WTC11 (cell line): ENCODE data around the gene ADARB2.

Experiments
- CREB1 ChIP-seq: sonication (generic); formaldehyde crosslinking; IDR thresholded peaks from 2 replicates; pipeline ENCODE4 v1.8.0; 2023; ENCODE audit warnings: mild to moderate bottlenecking, missing genetic modification reagents
- FOXJ3 ChIP-seq: sonication (generic); formaldehyde crosslinking; IDR thresholded peaks from 2 replicates; pipeline ENCODE4 v1.9.0; 2021; ENCODE audit warnings: missing genetic modification reagents, mild to moderate bottlenecking, borderline replicate concordance
- FOXK1 ChIP-seq: sonication (generic); formaldehyde crosslinking; IDR thresholded peaks from 2 replicates; pipeline ENCODE4 v1.8.0; 2022; ENCODE audit warnings: mild to moderate bottlenecking, moderate library complexity, missing genetic modification reagents
- GTF2I ChIP-seq: fragments of 250-450 bp; sonication (Bioruptor Pico); conservative IDR thresholded peaks from 2 replicates; pipeline ENCODE4 v1.4.0; 2021; ENCODE audit warnings: mild to moderate bottlenecking
- JUN ChIP-seq: sonication (generic); formaldehyde crosslinking; IDR thresholded peaks from 2 replicates; pipeline ENCODE4 v1.8.0; 2023; ENCODE audit warnings: mild to moderate bottlenecking, missing genetic modification reagents
- NR1H2 ChIP-seq: sonication (generic); formaldehyde crosslinking; IDR thresholded peaks from 2 replicates; pipeline ENCODE4 v1.9.0; 2021; ENCODE audit warnings: mild to moderate bottlenecking, moderate library complexity, missing genetic modification reagents
- SP1 ChIP-seq: sonication (generic); formaldehyde crosslinking; conservative IDR thresholded peaks from 2 replicates; pipeline ENCODE4 v1.8.1; 2022; ENCODE audit warnings: missing genetic modification reagents
- TCF7 ChIP-seq: sonication (generic); formaldehyde crosslinking; IDR thresholded peaks from 2 replicates; pipeline ENCODE4 v1.8.0; 2022; ENCODE audit warnings: mild to moderate bottlenecking, low read depth, missing genetic modification reagents, moderate library complexity
- ZNF219 ChIP-seq: sonication (generic); formaldehyde crosslinking; IDR thresholded peaks from 2 replicates; pipeline ENCODE4 v1.8.0; 2023; ENCODE audit warnings: missing genetic modification reagents, mild to moderate bottlenecking, borderline replicate concordance
- TF ChIP-seq, protein P1 (sequence below): fragments of 200-600 bp; IDR thresholded peaks from 2 replicates; pipeline ENCODE4 v1.8.0; 2022; ENCODE audit warnings: antibody characterized with exemption
- TF ChIP-seq, protein P2 (sequence below): sonication (generic); formaldehyde crosslinking; IDR thresholded peaks from 2 replicates; pipeline ENCODE4 v1.8.1; 2023; ENCODE audit warnings: mild to moderate bottlenecking, missing genetic modification reagents, moderate library complexity
- TF ChIP-seq, protein P3 (sequence below): sonication (generic); formaldehyde crosslinking; IDR thresholded peaks from 2 replicates; pipeline ENCODE4 v1.8.1; 2023; ENCODE audit warnings: mild to moderate bottlenecking, moderate library complexity, missing genetic modification reagents
- TF ChIP-seq, protein P4 (sequence below): sonication (generic); formaldehyde crosslinking; IDR thresholded peaks from 2 replicates; pipeline ENCODE4 v1.8.0; 2022; ENCODE audit warnings: mild to moderate bottlenecking, missing genetic modification reagents
- TF ChIP-seq, protein P5 (sequence below): sonication (generic); formaldehyde crosslinking; IDR thresholded peaks from 2 replicates; pipeline ENCODE4 v1.8.1; 2022; ENCODE audit warnings: low read depth, missing genetic modification reagents, borderline replicate concordance

DNA sequence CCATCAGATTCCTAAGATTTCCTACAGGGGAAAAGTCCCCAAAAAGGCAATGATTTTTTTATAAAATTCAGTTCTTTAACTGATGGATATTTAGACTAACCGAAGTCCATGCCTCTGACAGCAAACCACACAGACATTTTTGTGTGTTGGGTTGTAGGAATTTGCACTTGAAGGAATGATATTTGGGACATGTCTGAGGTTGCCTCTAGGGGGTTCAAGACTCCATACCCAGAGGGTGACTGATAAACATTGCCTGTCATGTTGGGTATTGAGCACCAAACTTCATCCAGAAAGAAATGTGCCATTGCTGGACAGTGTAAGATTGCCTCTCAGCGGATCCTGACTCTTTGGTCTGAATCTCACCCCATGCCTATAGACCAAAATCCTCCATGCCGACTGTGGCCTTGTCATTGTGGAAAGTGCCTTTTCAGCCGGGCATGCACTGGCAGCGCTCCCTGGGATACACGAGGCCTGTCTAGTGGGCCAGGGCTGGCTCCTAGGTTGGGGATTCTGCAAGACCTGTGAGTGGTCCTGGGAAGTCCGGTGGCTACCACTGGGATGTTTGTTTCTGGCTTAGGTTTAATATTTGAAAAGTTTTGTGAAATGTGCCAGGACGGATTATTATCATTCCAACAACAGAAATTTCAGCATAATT is 428.2 kb downstream of the ADARB2 start:
- TF ChIP-seq, protein P1, sequence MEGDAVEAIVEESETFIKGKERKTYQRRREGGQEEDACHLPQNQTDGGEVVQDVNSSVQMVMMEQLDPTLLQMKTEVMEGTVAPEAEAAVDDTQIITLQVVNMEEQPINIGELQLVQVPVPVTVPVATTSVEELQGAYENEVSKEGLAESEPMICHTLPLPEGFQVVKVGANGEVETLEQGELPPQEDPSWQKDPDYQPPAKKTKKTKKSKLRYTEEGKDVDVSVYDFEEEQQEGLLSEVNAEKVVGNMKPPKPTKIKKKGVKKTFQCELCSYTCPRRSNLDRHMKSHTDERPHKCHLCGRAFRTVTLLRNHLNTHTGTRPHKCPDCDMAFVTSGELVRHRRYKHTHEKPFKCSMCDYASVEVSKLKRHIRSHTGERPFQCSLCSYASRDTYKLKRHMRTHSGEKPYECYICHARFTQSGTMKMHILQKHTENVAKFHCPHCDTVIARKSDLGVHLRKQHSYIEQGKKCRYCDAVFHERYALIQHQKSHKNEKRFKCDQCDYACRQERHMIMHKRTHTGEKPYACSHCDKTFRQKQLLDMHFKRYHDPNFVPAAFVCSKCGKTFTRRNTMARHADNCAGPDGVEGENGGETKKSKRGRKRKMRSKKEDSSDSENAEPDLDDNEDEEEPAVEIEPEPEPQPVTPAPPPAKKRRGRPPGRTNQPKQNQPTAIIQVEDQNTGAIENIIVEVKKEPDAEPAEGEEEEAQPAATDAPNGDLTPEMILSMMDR = no peak
- TF ChIP-seq CREB1 (no peak), SP1 (CRISPR knock-in tag) (no peak), NR1H2 (CRISPR knock-in tag) (no peak), JUN (no peak), ZNF219 (no peak), TCF7 (CRISPR knock-in tag) (no peak), FOXJ3 (CRISPR knock-in tag) (no peak), FOXK1 (CRISPR knock-in tag) (no peak), GTF2I (CRISPR knock-in tag) (no peak)
- TF ChIP-seq, protein P2, sequence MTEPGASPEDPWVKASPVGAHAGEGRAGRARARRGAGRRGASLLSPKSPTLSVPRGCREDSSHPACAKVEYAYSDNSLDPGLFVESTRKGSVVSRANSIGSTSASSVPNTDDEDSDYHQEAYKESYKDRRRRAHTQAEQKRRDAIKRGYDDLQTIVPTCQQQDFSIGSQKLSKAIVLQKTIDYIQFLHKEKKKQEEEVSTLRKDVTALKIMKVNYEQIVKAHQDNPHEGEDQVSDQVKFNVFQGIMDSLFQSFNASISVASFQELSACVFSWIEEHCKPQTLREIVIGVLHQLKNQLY (CRISPR knock-in tag) = no peak
- TF ChIP-seq, protein P3, sequence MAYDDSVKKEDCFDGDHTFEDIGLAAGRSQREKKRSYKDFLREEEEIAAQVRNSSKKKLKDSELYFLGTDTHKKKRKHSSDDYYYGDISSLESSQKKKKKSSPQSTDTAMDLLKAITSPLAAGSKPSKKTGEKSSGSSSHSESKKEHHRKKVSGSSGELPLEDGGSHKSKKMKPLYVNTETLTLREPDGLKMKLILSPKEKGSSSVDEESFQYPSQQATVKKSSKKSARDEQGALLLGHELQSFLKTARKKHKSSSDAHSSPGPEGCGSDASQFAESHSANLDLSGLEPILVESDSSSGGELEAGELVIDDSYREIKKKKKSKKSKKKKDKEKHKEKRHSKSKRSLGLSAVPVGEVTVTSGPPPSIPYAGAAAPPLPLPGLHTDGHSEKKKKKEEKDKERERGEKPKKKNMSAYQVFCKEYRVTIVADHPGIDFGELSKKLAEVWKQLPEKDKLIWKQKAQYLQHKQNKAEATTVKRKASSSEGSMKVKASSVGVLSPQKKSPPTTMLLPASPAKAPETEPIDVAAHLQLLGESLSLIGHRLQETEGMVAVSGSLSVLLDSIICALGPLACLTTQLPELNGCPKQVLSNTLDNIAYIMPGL (CRISPR knock-in tag) = no peak
- TF ChIP-seq, protein P4, sequence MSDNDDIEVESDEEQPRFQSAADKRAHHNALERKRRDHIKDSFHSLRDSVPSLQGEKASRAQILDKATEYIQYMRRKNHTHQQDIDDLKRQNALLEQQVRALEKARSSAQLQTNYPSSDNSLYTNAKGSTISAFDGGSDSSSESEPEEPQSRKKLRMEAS = no peak
- TF ChIP-seq, protein P5, sequence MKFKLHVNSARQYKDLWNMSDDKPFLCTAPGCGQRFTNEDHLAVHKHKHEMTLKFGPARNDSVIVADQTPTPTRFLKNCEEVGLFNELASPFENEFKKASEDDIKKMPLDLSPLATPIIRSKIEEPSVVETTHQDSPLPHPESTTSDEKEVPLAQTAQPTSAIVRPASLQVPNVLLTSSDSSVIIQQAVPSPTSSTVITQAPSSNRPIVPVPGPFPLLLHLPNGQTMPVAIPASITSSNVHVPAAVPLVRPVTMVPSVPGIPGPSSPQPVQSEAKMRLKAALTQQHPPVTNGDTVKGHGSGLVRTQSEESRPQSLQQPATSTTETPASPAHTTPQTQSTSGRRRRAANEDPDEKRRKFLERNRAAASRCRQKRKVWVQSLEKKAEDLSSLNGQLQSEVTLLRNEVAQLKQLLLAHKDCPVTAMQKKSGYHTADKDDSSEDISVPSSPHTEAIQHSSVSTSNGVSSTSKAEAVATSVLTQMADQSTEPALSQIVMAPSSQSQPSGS (CRISPR knock-in tag) = no peak
